GM21526 (cell line): Measurements from ENCODE around the gene EDA.

Source experiments
- ATAC-seq: cut with Tn5 transposase; IDR thresholded peaks from one replicate; pipeline ENCODE4 v1.9.1; 2021; ENCODE audit warnings: moderate library complexity; ENCODE audit not compliant: unreplicated experiment, low FRiP score

The EDA gene

DNA sequence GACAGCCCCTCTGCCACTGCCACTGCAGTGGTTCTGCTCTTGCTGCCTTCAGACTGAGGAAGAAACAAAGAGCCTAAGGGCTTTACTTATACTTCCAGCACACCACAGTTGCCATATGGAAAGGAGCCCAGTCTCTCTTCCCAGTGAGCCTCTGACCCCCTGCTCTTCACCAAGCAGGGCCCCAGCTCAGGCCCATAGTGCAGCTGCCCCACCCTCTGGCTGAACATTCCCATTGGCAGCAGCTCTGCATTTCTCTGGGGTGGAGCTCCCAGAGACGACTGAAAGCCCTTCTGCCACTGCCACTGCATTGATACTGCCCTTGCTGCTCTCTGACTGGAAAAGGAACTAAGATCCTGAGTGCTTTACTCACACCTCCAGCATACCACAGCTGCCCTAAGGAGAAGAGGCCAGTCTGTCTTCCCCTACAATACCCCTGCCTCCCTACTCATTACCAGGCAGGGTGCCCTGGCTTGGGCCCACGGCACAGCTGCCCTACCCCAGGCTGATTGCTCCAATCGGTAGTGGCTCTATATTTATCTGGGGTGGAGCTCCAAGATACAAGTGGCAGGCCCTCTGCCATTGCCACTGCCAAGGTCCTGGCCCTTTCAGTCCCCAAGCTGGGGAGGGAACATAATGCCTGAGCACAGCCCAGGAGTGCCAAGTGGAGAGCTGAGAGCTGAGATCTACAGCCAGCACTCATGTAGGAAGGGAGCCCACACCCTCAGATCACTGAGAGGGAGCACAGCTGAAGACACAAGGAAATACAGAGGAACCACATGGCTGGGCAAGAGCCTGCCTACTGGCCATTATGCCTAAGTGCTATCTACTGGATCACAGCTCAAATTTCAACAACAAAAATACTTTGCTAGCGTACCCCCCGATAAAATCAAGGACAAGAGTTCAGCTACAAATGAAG is 397.8 kb downstream of the EDA start:
- ATAC-seq: no peak

DNA sequence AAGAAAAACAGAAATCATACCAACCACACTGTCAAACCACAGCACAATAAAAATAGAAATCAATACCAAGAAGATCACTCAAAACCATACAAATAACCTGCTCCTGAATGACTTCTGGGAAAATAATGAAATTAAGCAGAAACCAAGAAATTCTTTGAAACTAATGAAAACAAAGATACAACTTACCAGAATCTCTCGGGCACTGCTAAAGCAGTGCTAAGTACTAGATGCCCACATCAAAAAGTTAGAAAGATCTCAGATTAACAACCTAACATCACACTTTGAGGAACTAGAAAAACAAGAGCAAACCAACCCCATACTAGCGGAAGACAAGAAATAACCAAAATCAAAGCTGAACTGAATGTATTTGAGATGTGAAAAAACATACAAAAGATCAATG is 400.6 kb downstream of the EDA start:
- ATAC-seq: no peak

DNA sequence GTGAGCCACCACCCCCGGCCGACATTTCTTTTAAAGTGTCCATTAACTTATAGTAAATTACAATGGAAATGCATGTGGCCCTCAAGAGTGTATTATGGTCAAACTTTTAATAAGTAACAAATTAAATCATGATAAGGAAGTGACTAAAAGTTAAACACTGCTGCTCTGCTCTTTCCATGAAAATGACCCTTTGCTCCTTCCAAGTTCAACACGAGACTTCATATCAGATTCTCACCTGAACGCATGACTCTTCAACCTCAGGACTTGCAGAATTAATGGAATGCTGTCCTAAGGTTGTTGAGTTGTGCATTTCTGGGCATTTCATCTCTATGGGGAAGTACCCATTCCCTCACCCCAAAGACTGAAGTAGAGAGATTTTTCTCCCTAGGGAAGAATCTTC is 406.7 kb downstream of the EDA start:
- ATAC-seq: no peak

DNA sequence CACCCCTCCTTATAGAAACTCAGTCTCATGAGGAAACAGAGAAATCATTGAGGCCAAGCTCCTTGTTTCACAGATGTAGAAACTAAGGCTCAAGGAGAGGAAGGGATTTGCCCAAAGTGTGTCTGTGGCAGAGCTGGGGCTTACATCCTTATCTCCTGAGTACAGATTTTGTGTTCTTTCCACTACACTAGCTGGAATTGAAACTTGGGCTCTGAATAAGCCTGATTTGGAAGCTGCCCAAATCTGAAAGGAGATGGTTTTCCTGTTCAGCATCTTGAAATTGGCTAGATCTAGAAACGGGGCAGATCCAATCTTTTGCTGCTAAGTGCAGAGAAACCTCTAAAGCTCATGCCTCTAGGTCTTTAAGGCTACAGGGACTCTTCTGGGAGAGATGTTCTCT is 409.6 kb downstream of the EDA start:
- no peak for ATAC-seq

DNA sequence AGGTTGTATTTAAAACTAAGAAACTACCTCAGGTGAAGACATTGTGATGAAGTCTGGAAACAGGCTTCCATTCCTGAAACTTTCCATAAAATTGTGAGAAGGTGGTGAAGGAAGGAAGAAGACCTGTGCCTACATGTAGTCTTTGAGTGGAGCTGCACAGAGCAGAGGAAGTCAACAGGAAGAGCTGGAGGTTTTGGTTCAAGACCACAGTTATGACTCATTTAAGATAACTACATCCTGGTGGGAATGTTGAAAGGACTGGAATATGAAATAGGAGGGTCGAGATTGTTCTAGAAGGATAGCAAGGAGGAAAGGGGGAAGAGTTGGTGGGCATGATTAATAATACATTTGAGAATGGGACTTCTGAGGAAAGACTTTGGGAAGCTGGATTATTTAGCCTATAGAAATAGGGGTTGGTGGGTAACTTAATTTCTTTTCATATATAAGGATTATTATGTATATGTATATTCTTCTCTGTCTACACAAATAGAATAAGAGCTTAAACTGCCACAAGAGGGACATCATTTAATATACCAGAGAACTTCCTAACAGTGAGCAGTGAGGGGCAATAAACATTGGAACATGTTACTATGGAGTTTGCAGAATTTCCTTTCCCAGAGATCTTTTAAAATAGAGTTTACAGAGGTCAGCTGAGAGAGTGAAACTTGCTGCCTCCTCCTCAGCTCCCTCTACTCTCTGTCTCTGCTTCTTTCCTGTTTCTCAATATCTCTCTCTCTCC is 410.4 kb downstream of the EDA start:
- ATAC-seq: no peak

DNA sequence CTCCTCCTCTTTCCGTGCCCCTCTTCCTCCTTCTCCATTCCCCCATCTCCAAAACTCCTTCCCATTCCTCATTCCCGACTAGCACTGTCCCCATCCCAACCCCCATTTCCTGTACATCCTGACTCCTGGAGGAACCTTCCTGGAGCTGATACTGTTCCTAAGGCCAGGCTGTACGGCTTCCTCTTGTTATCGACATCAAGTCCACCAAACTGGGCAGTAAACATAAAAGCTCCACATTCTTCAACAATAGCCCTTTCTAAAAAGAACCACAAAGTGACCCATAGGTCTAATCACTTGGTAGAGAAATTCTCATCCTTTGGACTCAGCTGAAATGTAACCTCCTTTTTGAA is 410.9 kb downstream of the EDA start:
- no peak for ATAC-seq

DNA sequence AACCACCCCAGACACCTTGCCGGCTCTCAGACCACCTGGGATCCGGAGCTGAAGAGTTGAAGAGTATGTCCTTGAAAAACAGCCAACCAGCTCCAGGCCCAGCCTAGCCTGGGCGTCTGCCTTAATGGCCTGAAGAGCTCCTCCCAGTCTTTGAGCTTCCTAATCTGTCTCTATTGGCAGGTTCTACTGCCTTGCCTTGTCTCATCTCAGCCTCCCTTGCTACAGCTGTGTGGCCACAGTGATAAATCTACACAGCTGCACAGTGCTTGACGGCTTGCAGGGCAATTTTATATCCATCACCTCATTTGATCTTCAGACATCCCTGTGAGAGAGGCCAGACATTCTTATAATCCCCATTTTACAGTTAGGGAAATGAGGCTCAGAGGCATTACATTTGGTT is 413.9 kb downstream of the EDA start:
- ATAC-seq: no peak

DNA sequence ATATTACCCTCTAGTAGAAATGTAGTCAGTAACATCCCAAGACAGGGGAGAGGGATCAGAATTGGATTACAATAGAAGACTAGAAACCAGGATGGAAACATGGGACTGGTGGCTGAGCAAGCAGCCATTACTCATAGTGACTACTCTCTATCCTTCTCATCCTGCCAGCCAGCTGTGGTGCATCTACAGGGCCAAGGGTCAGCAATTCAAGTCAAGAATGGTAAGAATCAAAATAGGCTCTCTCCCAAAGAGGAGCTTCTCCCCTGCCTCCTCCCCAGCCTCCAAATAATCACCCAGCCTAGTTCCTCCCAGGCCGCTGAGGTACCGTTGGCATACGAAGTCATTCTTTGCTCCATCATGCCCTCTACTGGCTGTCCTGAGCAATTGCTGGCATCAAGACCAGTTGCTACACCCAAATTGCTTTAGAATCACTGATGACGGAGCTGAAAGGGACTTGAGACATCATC is 414.4 kb downstream of the EDA start:
- peak; percentile 80 for ATAC-seq

DNA sequence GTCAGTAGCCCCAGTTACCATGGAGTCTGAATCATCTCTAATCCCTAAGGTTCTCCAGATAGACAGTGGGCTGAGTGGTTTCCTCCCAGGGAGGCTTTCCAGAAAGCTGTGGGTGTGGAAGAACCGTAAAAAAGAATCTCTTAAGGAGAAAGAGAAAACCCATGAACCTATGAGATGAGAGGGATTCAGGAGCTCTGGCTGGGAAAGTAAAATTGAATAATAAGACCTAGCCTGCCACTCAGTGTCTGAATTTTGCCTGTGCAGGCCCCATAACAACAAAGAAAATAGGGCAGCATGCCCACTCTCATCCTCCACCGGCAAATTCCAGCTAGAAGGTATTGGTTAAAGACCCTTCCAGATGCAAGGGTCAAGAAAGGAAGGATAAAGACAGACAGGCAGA is 416.9 kb downstream of the EDA start:
- ATAC-seq: no peak

DNA sequence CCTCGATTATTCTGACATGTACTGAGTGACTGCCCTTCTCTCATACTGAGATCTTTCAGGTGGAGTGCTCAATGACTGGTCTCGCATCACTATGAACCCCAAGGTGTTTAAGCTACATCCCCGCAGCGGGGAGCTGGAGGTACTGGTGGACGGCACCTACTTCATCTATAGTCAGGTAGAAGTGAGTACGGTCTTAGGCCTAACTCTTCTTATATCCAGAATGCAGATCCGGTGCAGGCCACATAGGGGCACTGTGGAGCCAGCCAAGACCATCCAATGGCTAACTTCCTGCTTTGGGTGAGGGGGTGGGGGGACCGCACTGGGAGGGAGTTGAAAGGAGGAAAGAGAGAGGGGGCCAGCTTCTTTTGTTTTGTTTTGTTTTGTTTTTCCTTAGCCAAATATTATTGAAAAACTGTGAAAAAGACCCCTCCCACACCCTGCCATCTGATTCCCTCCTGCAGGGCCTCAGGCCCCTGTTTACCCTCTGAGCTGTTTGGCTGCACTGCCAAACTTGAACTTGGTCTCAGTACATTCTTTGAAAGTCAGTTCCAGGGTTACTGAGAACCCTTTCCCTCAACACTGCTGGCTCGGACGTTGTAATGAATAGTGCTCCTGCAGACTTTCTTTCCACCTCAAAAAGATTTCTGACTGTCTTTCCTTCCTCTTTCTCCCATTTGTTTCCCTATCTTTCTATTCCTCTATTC is 417.6 kb downstream of the EDA start:
- no peak for ATAC-seq

DNA sequence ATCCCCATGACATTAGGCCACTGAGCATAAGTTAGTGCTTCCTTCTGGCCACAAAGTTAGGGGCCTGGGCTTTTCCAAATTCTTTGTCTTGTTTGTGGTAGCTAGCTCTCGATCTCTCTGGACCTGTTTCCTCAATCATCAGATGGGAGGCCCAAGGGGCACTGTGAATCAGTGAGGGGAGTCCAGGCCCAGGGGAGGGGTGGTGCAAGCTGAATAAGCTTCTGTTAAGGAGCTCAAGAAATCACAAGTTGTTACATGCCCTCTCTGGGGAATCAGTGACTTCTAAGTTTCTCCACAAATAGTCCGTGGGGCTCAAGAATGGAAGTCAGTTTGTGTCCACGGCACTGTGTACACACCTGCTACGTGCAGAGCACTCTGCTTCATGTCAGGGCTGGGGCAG is 418.7 kb downstream of the EDA start:
- no peak for ATAC-seq

DNA sequence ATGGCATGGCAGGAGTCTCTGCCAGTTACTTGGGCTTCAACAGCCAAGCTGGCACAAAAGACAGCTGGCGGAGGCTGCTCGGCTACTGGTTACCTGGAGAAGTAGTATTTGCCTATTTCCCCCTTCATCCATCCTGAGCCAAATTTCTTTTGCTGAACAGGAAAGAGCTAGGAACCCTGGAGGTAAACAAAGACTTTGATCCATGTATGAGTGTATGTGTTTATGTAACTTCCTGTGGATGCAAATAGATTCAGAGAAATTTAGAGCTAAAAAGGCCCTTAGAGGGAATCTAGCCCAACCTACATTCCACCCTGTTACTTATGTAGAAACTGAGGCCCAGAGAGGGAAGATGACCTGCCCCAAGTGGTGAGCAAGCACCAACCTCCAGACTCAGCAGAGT is 422.6 kb downstream of the EDA start:
- ATAC-seq: no peak

DNA sequence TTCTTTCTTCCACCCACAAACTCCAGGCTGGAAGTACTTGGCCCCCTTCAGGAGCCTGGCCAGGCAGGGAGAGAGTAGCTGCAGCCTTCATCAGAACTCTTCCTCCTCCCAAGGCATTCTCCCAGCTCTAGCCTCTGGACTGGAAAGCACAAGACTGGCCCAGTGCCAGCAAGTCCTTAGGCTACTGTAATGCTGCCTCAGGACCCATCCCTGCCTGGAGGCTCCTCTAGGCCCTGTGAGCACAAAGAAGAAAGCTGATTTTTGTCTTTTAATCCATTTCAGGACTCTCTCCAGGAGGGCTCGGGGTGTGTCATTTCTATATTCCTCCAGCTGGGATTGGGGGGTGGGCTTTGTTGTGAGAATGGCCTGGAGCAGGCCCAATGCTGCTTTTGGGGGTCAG is 423.0 kb downstream of the EDA start:
- no peak for ATAC-seq

DNA sequence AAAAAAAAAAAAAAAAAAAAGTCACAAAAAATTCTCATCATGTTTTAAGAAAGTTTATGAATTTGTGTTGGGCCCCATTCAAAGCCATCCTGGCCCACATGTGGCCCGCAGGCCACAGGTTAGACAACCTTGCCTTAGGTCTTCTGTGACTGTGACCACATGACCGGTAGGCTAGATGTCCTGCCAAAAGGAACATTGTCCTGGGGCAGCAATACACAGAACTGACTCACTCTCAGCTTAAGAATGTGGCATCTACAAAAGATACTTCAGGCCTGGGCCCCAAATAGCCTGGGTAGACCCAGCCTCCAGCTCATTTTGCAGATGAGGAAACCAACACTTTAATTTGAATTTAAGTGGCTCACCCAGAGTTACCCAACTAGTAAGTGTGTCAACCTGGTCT is 423.8 kb downstream of the EDA start:
- ATAC-seq: no peak

DNA sequence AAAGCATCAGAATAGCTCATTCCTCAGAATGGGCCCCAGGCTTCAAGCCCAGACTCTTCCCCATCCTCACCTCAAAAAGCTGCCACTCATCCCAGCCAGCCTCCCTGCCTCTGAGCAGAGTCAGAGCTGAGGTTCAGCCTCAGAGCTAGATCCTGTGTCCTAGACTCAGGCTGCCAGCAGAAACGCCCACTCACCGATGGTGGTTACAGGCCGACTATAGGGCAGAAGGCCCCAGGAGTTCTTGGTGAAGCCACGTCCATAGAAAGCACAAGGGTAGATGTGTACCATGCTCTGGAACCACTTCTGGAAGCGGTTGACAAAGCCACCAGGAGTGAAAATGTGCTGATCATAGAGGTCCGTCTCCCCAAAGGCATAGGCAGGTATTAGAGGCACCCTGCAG is 426.1 kb downstream of the EDA start:
- ATAC-seq: no peak

DNA sequence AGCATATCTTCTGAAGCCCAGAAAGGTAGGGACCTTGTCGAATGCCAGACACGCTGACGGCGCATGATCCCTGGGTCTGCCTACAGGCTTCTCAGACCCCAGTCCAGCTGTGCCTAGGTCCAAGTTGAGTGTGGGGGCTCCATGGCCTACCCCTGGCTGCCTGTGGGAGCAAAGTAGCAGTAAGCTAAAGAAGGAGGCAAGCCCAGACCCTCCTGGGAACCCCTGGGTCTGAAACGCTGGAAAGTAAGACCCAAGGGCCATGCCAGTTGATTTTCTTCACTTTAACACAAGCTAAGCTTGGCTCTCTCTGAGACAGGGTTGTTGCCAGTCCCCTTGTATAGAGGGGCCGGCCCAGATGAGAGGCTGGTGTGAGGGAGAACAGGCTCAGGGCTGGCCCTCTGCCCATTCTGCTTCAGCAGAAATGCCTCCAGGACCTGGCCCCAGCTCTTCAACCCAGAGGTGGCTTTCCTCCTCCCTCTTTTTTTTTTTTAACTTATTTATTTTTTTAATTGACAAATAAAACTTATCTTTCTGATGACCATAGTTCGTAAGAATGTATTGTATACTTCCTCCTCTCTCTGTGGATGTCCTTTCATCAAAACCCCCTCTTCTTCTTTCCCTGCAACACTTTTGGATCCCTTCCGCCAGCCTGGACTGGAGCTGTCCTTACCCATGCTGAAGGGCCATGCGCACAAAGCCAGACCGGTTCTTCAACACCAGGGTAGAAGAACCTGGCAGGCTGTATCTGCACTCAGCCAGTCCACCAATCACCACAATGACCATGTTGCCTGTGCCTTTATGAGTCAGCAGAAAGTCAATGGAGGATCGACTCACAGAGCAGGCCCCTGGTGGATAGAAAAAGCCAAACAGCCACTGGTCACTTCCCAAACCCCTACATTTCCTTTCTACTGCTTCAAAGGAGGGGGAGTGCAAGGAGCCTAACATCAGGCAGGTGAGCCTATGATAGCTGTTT is 426.8 kb downstream of the EDA start:
- ATAC-seq: no peak

DNA sequence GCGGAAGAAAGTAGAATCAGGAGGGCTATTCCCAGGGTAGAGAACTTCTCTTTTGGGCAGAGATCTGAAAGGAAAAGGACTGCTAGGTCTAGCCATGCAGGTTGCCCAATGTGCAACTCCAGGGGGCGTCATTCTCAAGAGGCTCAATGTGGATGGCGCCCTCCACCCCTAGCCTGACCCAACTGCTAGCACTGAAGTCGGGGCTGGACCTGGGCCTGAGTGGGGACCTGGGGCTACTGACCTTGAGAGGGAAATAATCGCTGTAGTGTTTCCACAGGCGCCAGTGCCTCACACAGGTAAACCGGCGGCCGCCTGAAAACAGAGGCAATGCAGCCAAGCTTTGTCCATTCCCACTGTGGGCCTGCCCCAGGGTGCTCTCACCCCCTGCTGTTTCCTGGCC is 427.8 kb downstream of the EDA start:
- ATAC-seq: no peak

DNA sequence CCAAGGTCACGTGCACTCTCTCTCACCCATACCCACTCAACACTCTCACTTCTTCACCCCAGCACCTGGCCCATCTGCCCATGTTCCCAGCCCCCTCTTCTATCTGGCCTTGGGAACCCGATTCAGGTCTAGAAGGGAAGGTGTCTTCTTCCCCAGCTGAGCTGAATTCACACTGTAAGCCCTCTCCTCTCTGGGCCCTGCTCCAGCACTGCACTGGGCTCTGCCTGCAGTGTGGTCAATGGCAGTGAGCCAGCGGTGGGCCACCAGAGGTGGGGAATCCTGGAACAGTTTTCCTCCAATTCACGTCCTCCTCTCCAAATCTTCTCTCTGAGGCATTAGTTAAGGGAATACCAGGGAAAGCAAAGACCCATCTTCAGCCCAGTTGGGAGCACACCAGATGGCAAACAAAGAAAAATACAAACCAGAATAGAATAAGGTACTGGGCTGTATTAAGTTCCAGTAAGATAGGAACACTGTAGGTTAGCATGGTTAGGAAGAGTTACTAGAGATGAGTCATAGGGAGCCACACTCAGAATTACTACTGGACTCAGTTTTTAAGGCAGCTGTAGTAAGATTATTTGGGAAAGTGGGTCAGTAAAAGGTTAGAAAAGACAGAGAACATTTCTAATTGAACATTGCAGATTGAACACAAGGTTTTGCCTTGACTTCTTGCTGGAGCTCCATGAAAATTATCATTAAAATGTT is 428.8 kb downstream of the EDA start:
- ATAC-seq: no peak

DNA sequence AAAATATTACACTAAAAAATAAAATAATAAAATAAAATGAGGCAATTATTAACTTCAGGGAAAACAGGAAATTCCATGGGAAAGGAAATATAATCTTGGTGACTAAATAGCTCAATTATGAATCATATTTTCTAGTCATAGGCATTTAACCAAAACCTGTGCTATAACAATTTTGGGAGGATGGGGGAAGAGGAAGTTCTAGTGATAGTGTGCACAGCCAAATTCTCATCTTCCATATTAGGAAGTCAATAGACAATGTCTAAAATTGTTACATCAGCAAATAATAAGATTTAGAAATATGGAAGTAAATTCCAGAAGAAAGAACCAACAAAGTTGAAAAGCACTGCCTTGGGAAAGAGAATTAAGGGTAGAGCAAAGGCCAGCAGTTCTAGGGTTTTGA is 431.1 kb downstream of the EDA start:
- no peak for ATAC-seq

DNA sequence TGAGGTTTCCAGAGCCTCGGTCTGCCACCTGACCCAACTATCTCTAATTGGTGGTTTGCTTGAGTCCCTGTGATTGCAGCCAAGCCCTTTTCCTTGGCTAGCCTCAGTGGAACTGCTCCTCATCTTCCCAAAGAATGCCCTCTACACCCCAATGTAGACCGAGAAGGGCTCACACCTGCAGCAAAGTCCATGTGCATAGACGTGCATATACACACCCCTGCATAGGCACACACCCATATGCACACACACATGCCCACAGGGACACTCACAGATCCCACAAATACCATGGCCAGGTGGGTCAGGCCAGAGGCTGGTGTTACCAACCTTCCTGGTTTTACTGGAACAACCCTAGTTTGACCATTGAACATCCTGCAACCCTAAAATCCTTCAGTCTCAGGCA is 433.5 kb downstream of the EDA start:
- no peak for ATAC-seq
